Heart left ventricle (tissue), 16 donors: ENCODE results near the gene MEN1. TPM values are rescaled to one million over a fixed set of nuclear protein-coding genes. Genes with fewer than 3 reads are reported as not detected.
A peak's percentile ranks its signal among the peaks of the same experiment; 100 is the strongest.

ENCODE experiments used
- ATAC-seq, 4 donors: fragments of 200-7000 bp; cut with Tn5 transposase; one replicate each; pipeline ENCODE4 v1.9.1; 2020 to 2022; ENCODE audit warnings: moderate library complexity in 4 of 4, mild to moderate bottlenecking in 3 of 4, moderate number of reproducible peaks in 1 of 4
- DNase-seq, 5 donors: peaks; one replicate each; pipeline ENCODE4 v3.0.0-alpha.2; 2020
- H3K27ac ChIP-seq, 12 donors: fragments of 200-600 bp; sonication (generic) in 4 of 12; one replicate each; pipeline versions ENCODE4 v1.5.0 to v1.8.0; 2016 to 2022; ENCODE audit warnings: mild to moderate bottlenecking in 2 of 12
- H3K27me3 ChIP-seq, 9 donors: fragments of 200-600 bp; sonication (generic) in 2 of 9; one replicate each; pipeline versions ENCODE4 v1.5.1 to v1.8.0; 2016 to 2022; ENCODE audit warnings: mild to moderate bottlenecking in 3 of 9
- H3K36me3 ChIP-seq, 9 donors: fragments of 200-600 bp; sonication (generic) in 2 of 9; one replicate each; pipeline versions ENCODE4 v1.5.0 to v1.8.0; 2018 to 2022; ENCODE audit warnings: mild to moderate bottlenecking in 2 of 9
- H3K4me1 ChIP-seq, 12 donors: fragments of 200-600 bp; sonication (generic) in 4 of 12; one replicate each; pipeline versions ENCODE4 v1.5.0 to v1.8.0; 2016 to 2022; ENCODE audit warnings: mild to moderate bottlenecking in 3 of 12
- H3K4me3 ChIP-seq, 12 donors: fragments of 200-600 bp; sonication (generic) in 4 of 12; one replicate each; pipeline versions ENCODE4 v1.5.0 to v1.8.0; 2017 to 2022; ENCODE audit warnings: mild to moderate bottlenecking in 9 of 12, moderate library complexity in 4 of 12
- H3K9me3 ChIP-seq, 12 donors: fragments of 200-600 bp; sonication (generic) in 4 of 12; one replicate each; pipeline versions ENCODE4 v1.5.0 to v1.8.0; 2016 to 2022; ENCODE audit warnings: mild to moderate bottlenecking in 1 of 12
- CTCF ChIP-seq, 12 donors: fragments of 200-600 bp; sonication (generic) in 4 of 12; IDR thresholded peaks; one replicate each; pipeline versions ENCODE4 v1.5.0 to v1.8.0; 2018 to 2022; ENCODE audit warnings: antibody characterized with exemption in 12 of 12, mild to moderate bottlenecking in 5 of 12
- POLR2A ChIP-seq, 2 donors: fragments of 450-650 bp; IDR thresholded peaks; one replicate each; pipeline ENCODE4 v1.6.1; 2017; ENCODE audit warnings: antibody characterized with exemption in 2 of 2, mild to moderate bottlenecking in 2 of 2, moderate library complexity in 2 of 2
- WGBS, 4 donors: extraction: QIAGEN DNeasy Blood & Tissue Kit in 2 of 4; methylation state at CpG; one replicate each; pipeline versions ENCODE4 v1.1.5 to v1.1.7; 2013 to 2018; 5-methylcytosine and 5-hydroxymethylcytosine counted together
- intact Hi-C, 10 donors: fragments of 100-400 bp; cut with DNase I; formaldehyde crosslinking; loops; one replicate each; pipeline versions ENCODE4 v1.11.1 to v1.14.2; 2022
- polyA plus RNA-seq, 2 donors: library from polyadenylated mRNA; stranded (reverse); fragments of 200-250 nt; gene quantifications; one replicate each; pipeline ENCODE4 v1.2.3, GENCODE V29; 2013
- total RNA-seq, 9 donors: library from RNA; depleted of rRNA in 2 of 9; stranded (reverse); fragments of >200 nt in 2 of 9; fragmentation: NEBNext Ultra II Directional in 3 of 9; extraction: Animal tissue kit (Norgen Biotek cat#: 25700) in 3 of 9; gene quantifications; one replicate each; pipeline versions ENCODE4 v1.1.0 to v1.2.4, GENCODE V29; 2016 to 2023
- donor health status: ischemic (EF 13 %, LVEDD 7.1; RV severe dilation, severe dysfunction).
- donor health status: healthy with polysubstance abuse.
- donor health status: DM: no; HTN: yes; CAD: no.
- donor health status: DM: no; HTN: no; CAD: no.
- donor health status: ischemic (EF 25% LVEDD 6.9; RV normal size, moderate dysfunction).
- donor health status: ischemic (EF 25% LVEDD 5.7; RV mildly dilated, moderate dysfunction).
- donor health status: healthy.
- donor health status: DM: yes; HTN: yes; CAD: no.
- donor health status: ischemic (EF 35%, LVEDD 5.7; RV mildly dilated, moderate dysfunction).
- donor health status: nonischemic (EF 11% LVEDD 7.7; RV severe dilation, severe dysfunction).
- donor health status: DM: yes; HTN: yes; CAD: no.
- donor health status: PGD.
- donor health status: ischemic (EF 29% LVEDD 5.4; RV normal size, mild dysfunction).
- donor health status: nonischemic (EF 23%, LVEDD 6.1; RV moderate dilation, normal function).

MEN1 gene
- total and polyA plus RNA-seq, 11 donors: 6.6 to 15.2 (median 9.0) TPM

DNA sequence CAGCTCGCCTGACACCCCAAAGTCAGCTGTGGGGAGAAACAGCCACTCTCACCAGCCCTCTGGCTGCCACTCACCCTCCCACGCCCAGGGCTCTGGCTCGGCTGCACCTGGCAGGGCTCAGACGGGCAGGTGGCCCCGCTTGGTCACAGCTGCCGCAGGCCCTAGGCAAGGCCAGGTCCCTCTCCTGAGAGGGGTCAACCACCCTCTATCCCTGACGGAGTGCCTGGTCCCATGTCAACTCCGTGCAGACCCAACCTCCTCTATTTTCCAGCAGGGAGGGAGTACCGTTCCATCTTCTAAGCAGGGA lies 9.2 kb downstream of the MEN1 start:
- H3K9me3 ChIP-seq: no peaks in the 10 kb centered on the region
- DNase-seq (no peak), ATAC-seq (no peak)
- TF ChIP-seq POLR2A (IDR thresholded peaks at IDR 0.05): no peak
- TF ChIP-seq CTCF (IDR thresholded peaks at IDR 0.05): no peak
- peaks cover 5 to 47% (median 24%) of the 10 kb centered on the region in 12 donors for H3K4me1 ChIP-seq
- intact Hi-C loops: no loop called here
- H3K27me3 ChIP-seq: no peaks in the 10 kb centered on the region
- peak overlapping the region; percentile 39 to 95 (median 91) for H3K27ac ChIP-seq
- peaks cover 0 to 36% (median 26%) of the 10 kb centered on the region in 9 donors for H3K36me3 ChIP-seq
- 74 to 84% (median 81%) methylated on average over 8 to 9 of the region's 9 CpGs for WGBS, 4 donors
- peak overlapping the region in 1 of 12 donors; percentile 76 for H3K4me3 ChIP-seq

- Histone ChIP-seq H3K27ac (peak overlapping the region in 11 of 12 donors; percentile 5 to 95 (median 90)), H3K4me1 (peaks cover 5 to 47% (median 24%) of the 10 kb centered on the region in 12 donors), H3K36me3 (peaks cover 0 to 31% (median 25%) of the 10 kb centered on the region in 9 donors), H3K4me3 (no peak overlapping the region), H3K27me3 (no peaks in the 10 kb centered on the region), H3K9me3 (no peaks in the 10 kb centered on the region)
- DNase-seq (no peak), ATAC-seq (no peak)
- intact Hi-C loops: no loop called here
- WGBS, 4 donors: 68 to 85% (median 78%) methylated on average over 14 to 26 of the region's 26 CpGs
- TF ChIP-seq CTCF (IDR thresholded peaks at IDR 0.05): no peak
- TF ChIP-seq POLR2A (IDR thresholded peaks at IDR 0.05): no peak
Observed at GRCh38 chr11:64800303-64801157, 9.8 kb downstream of the MEN1 start.

DNA sequence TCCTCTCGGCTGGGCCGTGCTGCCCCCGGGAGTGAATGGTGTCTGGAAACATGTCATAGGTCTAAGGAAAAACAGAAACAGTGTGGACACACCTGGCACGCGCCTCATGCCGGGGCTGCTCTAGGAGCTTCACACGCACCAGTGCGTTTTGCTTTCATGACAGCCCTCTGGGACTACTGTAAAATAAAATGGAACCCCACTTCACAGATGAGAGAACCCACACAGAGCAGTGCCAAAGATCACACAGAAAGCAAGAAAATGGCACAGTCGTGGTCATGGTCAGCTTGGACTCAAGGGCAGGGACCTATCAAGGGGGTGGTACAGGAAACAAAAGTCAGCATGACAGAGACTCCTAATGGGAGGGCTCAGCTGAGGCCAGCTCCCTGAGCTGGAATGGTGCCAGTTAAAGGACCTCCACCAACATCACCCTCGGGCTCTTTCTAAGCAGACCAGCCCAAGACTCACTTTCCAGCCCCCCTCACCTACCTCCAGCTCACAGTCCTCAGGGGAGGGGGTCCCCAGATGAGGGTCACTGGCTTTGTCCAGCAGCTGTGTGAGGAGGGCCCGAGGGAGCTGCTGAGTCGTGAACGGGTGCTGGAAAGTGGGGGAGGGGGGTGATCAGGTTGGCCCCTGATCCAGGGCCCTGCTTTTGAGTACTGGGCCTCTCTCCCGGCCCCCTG lies 10.6 kb downstream of the MEN1 start:
- DNase-seq: no peak
- no peak overlapping the region for H3K4me3 ChIP-seq
- peak overlapping the region in 8 of 12 donors; percentile 4 to 92 (median 26) for H3K27ac ChIP-seq
- intact Hi-C loops: no loop called here
- TF ChIP-seq CTCF (IDR thresholded peaks at IDR 0.05): no peak
- TF ChIP-seq POLR2A (IDR thresholded peaks at IDR 0.05): no peak
- H3K27me3 ChIP-seq: no peaks in the 10 kb centered on the region
- no peaks in the 10 kb centered on the region for H3K9me3 ChIP-seq
- 56 to 70% (median 66%) methylated on average over 13 to 14 of the region's 14 CpGs for WGBS, 4 donors
- H3K4me1 ChIP-seq: peaks cover 5 to 47% (median 24%) of the 10 kb centered on the region in 12 donors
- H3K36me3 ChIP-seq: peaks cover 0 to 29% (median 17%) of the 10 kb centered on the region in 9 donors
- no peak for ATAC-seq

DNA sequence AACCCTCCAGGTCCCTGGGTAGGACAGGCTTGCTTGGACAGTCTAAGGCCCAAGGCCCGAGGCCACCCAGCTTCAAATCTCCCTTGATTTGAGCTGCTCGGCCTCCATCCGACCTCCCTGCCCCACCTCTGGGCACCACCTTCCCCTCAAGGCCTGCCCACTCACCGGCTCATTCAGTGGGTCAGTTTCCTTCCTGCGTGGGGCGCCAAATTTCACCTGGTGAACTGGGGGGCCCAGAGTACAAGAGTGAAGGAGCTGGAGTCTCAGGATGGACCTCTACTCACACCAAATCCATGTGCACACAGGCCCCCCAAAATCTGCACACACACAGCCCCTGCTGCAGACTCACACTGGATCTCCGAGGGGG lies 11.1 kb downstream of the MEN1 start:
- 83 to 91% (median 85%) methylated on average over 7 of the region's 7 CpGs for WGBS, 4 donors

More for the DNA sequence above, 11.1 kb downstream of the MEN1 start:
- H3K27me3 ChIP-seq: no peaks in the 10 kb centered on the region
- H3K4me3 ChIP-seq: no peak overlapping the region
- TF ChIP-seq POLR2A (IDR thresholded peaks at IDR 0.05) (no peak), CTCF (IDR thresholded peaks at IDR 0.05) (no peak)
- peaks cover 0 to 25% (median 15%) of the 10 kb centered on the region in 9 donors for H3K36me3 ChIP-seq
- H3K4me1 ChIP-seq: peaks cover 5 to 42% (median 21%) of the 10 kb centered on the region in 12 donors
- intact Hi-C loops: no loop called here
- H3K27ac ChIP-seq: peak overlapping the region in 1 of 12 donors; percentile 26
- ATAC-seq (no peak), DNase-seq (no peak)
- no peaks in the 10 kb centered on the region for H3K9me3 ChIP-seq
